Kidney epithelial cell (primary cell): ENCODE measurements around the gene NAGLU. TPM values are rescaled to one million over a fixed set of nuclear protein-coding genes. Genes with fewer than 3 reads are reported as not detected.

Source experiments
- DNase-seq: peaks from one replicate; pipeline ENCODE4 v3.0.0-alpha.2; 2010; ENCODE audit warnings: low read depth
- H3K27me3 ChIP-seq: 2 replicates; pipeline ENCODE4 v1.6.0; 2011; ENCODE audit warnings: low read length; ENCODE audit not compliant: control insufficient read depth, insufficient read depth
- H3K36me3 ChIP-seq: 2 replicates; pipeline ENCODE4 v1.5.1; 2011; ENCODE audit warnings: low read length; ENCODE audit not compliant: control insufficient read depth, insufficient read depth
- H3K4me3 ChIP-seq: 2 replicates; pipeline ENCODE4 v1.5.1; 2011; ENCODE audit warnings: low read depth, mild to moderate bottlenecking, control low read depth, low read length
- CTCF ChIP-seq: IDR thresholded peaks from 2 replicates; pipeline ENCODE4 v1.5.1; 2011; ENCODE audit warnings: mild to moderate bottlenecking, moderate library complexity, low read length, control low read depth, inconsistent platforms; ENCODE audit not compliant: insufficient read depth, poor library complexity, severe bottlenecking
- total RNA-seq: library from RNA; depleted of rRNA; stranded (reverse); fragments of >200 nt; gene quantifications from 2 replicates; pipeline ENCODE4 v1.2.3, GENCODE V29; 2015

The NAGLU gene
- total RNA-seq, 1 donor from 2014 or later: 46.2 TPM

DNA sequence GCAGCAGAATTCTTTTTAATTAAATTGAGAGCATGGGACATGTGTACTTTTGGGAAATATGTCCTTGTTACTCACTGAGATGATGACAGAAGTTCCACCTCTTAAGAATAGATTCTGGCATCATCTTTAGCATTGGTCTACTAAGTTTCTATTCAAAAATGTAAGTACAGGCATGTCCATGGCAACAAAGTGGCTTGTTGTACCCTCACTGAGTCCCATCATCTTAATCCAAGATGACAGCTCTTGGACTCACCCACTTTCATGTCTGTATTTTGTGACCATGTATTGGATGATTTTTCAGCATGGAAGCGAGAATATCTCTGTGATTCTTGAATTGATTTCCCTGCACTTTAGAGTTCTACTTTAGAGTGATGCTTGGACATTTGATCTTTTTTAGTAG is 33.1 kb upstream of the NAGLU start:
- TF ChIP-seq CTCF: no peak
- Histone ChIP-seq H3K4me3 (no peak overlapping the region), H3K36me3 (no peaks in the 10 kb centered on the region), H3K27me3 (no peaks in the 10 kb centered on the region)
- no peak for DNase-seq

GRCh38 chr17:42507671-42508070 is 28.4 kb upstream of the NAGLU start:
- DNase-seq: no peak
- TF ChIP-seq CTCF: no peak
- peaks cover 2% of the 10 kb centered on the region for H3K36me3 ChIP-seq

GRCh38 chr17:42508426-42509165 is 27.4 kb upstream of the NAGLU start:
- no peak overlapping the region for H3K4me3 ChIP-seq
- H3K36me3 ChIP-seq: peaks cover 2% of the 10 kb centered on the region
- H3K27me3 ChIP-seq: no peaks in the 10 kb centered on the region
- no peak for TF ChIP-seq CTCF
- DNase-seq: no peak

More at GRCh38 chr17:42507671-42508070, 28.4 kb upstream of the NAGLU start:
- Histone ChIP-seq H3K27me3 (no peaks in the 10 kb centered on the region), H3K4me3 (no peak overlapping the region)

DNA sequence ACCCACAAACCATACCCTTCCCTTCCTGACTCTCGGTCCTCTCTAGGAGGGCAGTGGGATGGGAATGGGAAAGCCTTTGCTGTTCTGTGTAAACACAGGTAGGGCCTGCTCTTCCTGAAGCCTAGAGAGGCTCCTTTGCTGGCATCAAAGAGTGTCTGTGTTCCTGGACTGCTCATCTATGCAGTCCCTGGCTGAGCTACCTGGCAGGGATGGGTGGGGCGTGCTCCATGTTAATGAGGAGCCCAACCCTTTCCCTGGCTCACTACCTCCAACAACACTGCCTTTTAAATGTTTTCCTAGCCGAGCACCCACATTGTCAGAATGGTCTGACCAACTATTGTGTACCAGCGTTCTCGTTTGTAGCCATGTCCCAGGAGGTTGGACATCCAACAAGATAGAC is 26.6 kb upstream of the NAGLU start:
- H3K36me3 ChIP-seq: peaks cover 2% of the 10 kb centered on the region
- TF ChIP-seq CTCF: no peak
- no peaks in the 10 kb centered on the region for H3K27me3 ChIP-seq
- no peak overlapping the region for H3K4me3 ChIP-seq
- no peak for DNase-seq

GRCh38 chr17:42509841-42510240 is 26.2 kb upstream of the NAGLU start:
- no peak for TF ChIP-seq CTCF
- H3K27me3 ChIP-seq: no peaks in the 10 kb centered on the region
- no peak overlapping the region for H3K4me3 ChIP-seq
- no peak for DNase-seq
- H3K36me3 ChIP-seq: peaks cover 2% of the 10 kb centered on the region

GRCh38 chr17:42512246-42512645 is 23.8 kb upstream of the NAGLU start:
- TF ChIP-seq CTCF: no peak
- DNase-seq: no peak
- no peaks in the 10 kb centered on the region for H3K27me3 ChIP-seq
- no peak overlapping the region for H3K4me3 ChIP-seq
- peaks cover 2% of the 10 kb centered on the region for H3K36me3 ChIP-seq
